Liver (tissue), 9 donors: ENCODE measurements around the gene PRRT3. TPM values are rescaled to one million over a fixed set of nuclear protein-coding genes. Genes with fewer than 3 reads are reported as not detected.

ENCODE experiments used
- DNase-seq: peaks from one replicate; pipeline ENCODE4 v3.0.0-alpha.2; 2017; ENCODE audit warnings: low spot score
- H3K27ac ChIP-seq, 2 donors: one replicate each; pipeline ENCODE4 v1.7.0; 2013; ENCODE audit warnings: inconsistent platforms in 2 of 2, low read length in 2 of 2, control low read depth in 1 of 2, low read depth in 1 of 2, mild to moderate bottlenecking in 1 of 2
- H3K27me3 ChIP-seq, 4 donors: one replicate each; pipeline versions ENCODE4 v1.6.1 to v1.7.0; 2013; ENCODE audit warnings: low read length in 3 of 4, inconsistent platforms in 1 of 4, mild to moderate bottlenecking in 1 of 4, moderate library complexity in 1 of 4; ENCODE audit not compliant: control insufficient read depth in 4 of 4, insufficient read depth in 4 of 4
- H3K36me3 ChIP-seq, 4 donors: one replicate each; pipeline versions ENCODE4 v1.6.1 to v1.7.0; 2013; ENCODE audit warnings: low read length in 3 of 4, mild to moderate bottlenecking in 3 of 4, low read depth in 1 of 4, moderate library complexity in 1 of 4; ENCODE audit not compliant: control insufficient read depth in 4 of 4, insufficient read depth in 3 of 4
- H3K4me1 ChIP-seq, 4 donors: one replicate each; pipeline versions ENCODE4 v1.6.1 to v1.7.0; 2013; ENCODE audit warnings: low read length in 3 of 4, mild to moderate bottlenecking in 3 of 4, moderate library complexity in 1 of 4; ENCODE audit not compliant: control insufficient read depth in 4 of 4, insufficient read depth in 4 of 4
- H3K4me3 ChIP-seq, 3 donors: one replicate each; pipeline versions ENCODE4 v1.6.1 to v1.7.0; 2013; ENCODE audit warnings: low read length in 3 of 3, control low read depth in 1 of 3, low read depth in 1 of 3, mild to moderate bottlenecking in 1 of 3
- H3K9ac ChIP-seq, 2 donors: one replicate each; pipeline ENCODE4 v1.7.0; 2013; ENCODE audit warnings: low read length in 2 of 2, mild to moderate bottlenecking in 2 of 2, moderate library complexity in 2 of 2, control low read depth in 1 of 2, low read depth in 1 of 2
- H3K9me3 ChIP-seq, 4 donors: one replicate each; pipeline versions ENCODE4 v1.6.1 to v1.7.0; 2013; ENCODE audit warnings: low read length in 3 of 4; ENCODE audit not compliant: control insufficient read depth in 4 of 4
- ATF3 ChIP-seq: IDR thresholded peaks from 2 replicates; pipeline ENCODE4 v1.6.1; 2016; ENCODE audit warnings: antibody characterized with exemption
- CTCF ChIP-seq: fragments of 150-350 bp; IDR thresholded peaks from 2 replicates; pipeline ENCODE4 v1.5.1; 2017; ENCODE audit warnings: improper control_type of control experiment, low read depth, low read length; ENCODE audit not compliant: missing input control
- EGR1 ChIP-seq, 2 donors: IDR thresholded peaks; 2 replicates each; pipeline ENCODE4 v1.6.1; 2016 to 2018; ENCODE audit warnings: antibody characterized with exemption in 2 of 2, low read depth in 2 of 2
- FOXA1 ChIP-seq: IDR thresholded peaks from 2 replicates; pipeline ENCODE4 v1.6.1; 2016; ENCODE audit warnings: antibody characterized with exemption
- FOXA2 ChIP-seq: IDR thresholded peaks from 2 replicates; pipeline ENCODE4 v1.6.1; 2016; ENCODE audit warnings: antibody characterized with exemption
- GABPA ChIP-seq, 2 donors: IDR thresholded peaks in 1 of 2; conservative IDR thresholded peaks in 1 of 2; 2 replicates each; pipeline ENCODE4 v1.6.1; 2016; ENCODE audit warnings: antibody characterized with exemption in 2 of 2, mild to moderate bottlenecking in 1 of 2, moderate library complexity in 1 of 2
- HNF4A ChIP-seq, 2 donors: conservative IDR thresholded peaks; 2 replicates each; pipeline ENCODE4 v1.6.1; 2016; ENCODE audit warnings: antibody characterized with exemption in 2 of 2, mild to moderate bottlenecking in 2 of 2
- HNF4G ChIP-seq: IDR thresholded peaks from 2 replicates; pipeline ENCODE4 v1.6.1; 2016; ENCODE audit warnings: antibody characterized with exemption
- JUND ChIP-seq, 2 donors: IDR thresholded peaks; 2 replicates each; pipeline ENCODE4 v1.6.1; 2016; ENCODE audit warnings: antibody characterized with exemption in 2 of 2
- RAD21 ChIP-seq, 2 donors: IDR thresholded peaks; 2 replicates each; pipeline ENCODE4 v1.6.1; 2016; ENCODE audit warnings: antibody characterized with exemption in 2 of 2, mild to moderate bottlenecking in 2 of 2
- RXRA ChIP-seq, 2 donors: IDR thresholded peaks; 2 replicates each; pipeline ENCODE4 v1.6.1; 2017 to 2018; ENCODE audit warnings: antibody characterized with exemption in 2 of 2, mild to moderate bottlenecking in 1 of 2
- SP1 ChIP-seq: IDR thresholded peaks from 2 replicates; pipeline ENCODE4 v1.6.1; 2018; ENCODE audit warnings: antibody characterized with exemption, mild to moderate bottlenecking
- TAF1 ChIP-seq: conservative IDR thresholded peaks from 2 replicates; pipeline ENCODE4 v1.6.1; 2016; ENCODE audit warnings: antibody characterized with exemption, mild to moderate bottlenecking
- YY1 ChIP-seq: IDR thresholded peaks from 2 replicates; pipeline ENCODE4 v1.6.1; 2016; ENCODE audit warnings: antibody characterized with exemption, mild to moderate bottlenecking
- WGBS: extraction: QIAGEN DNeasy Blood & Tissue Kit; methylation state at CpG from one replicate; pipeline ENCODE4 v1.1.7; 2013; 5-methylcytosine and 5-hydroxymethylcytosine counted together
- polyA plus RNA-seq, 2 donors: library from polyadenylated mRNA; stranded (reverse) in 1 of 2; unstranded in 1 of 2; fragments of 200-250 nt in 1 of 2; fragments of >200 nt in 1 of 2; fragmentation: Nextera tagmentation in 1 of 2; extraction: Ambion mirVana in 1 of 2; gene quantifications; one replicate each; pipeline versions ENCODE4 v1.2.1 to v1.2.3, GENCODE V29; 2013 to 2015
- total RNA-seq, 2 donors: library from RNA; depleted of rRNA; stranded (reverse); fragments of >200 nt; gene quantifications; one replicate each; pipeline ENCODE4 v1.2.3, GENCODE V29; 2014
- TF ChIP-seq, protein P1 (sequence below): IDR thresholded peaks from 2 replicates; pipeline ENCODE4 v1.6.1; 2016; ENCODE audit warnings: antibody characterized with exemption, mild to moderate bottlenecking
- TF ChIP-seq, protein P2 (sequence below): IDR thresholded peaks from 2 replicates; pipeline ENCODE4 v1.6.1; 2016; ENCODE audit warnings: antibody characterized with exemption
- TF ChIP-seq, protein P3 (sequence below): IDR thresholded peaks from 2 replicates; pipeline ENCODE4 v1.6.1; 2016; ENCODE audit warnings: antibody characterized with exemption
- donor health status: healthy.
- donor health status: healthy.
- donor health status: healthy.
- donor health status: healthy.
- donor health status: healthy.

PRRT3 gene
- total and polyA plus RNA-seq, 4 donors: 0.14 to 0.79 (median 0.24) TPM

- Histone ChIP-seq H3K4me3 (no peak overlapping the region), H3K36me3 (no peaks in the 10 kb centered on the region), H3K27ac (no peak overlapping the region), H3K9ac (no peak overlapping the region), H3K27me3 (no peaks in the 10 kb centered on the region), H3K9me3 (no peaks in the 10 kb centered on the region), H3K4me1 (peaks cover 12 to 41% (median 37%) of the 10 kb centered on the region in 4 donors)
- 91% methylated on average over 4 of the region's 4 CpGs for WGBS
- DNase-seq: no peak
- no peak for TF ChIP-seq SP1
- TF ChIP-seq CTCF: no peak
- TF ChIP-seq, protein P1, sequence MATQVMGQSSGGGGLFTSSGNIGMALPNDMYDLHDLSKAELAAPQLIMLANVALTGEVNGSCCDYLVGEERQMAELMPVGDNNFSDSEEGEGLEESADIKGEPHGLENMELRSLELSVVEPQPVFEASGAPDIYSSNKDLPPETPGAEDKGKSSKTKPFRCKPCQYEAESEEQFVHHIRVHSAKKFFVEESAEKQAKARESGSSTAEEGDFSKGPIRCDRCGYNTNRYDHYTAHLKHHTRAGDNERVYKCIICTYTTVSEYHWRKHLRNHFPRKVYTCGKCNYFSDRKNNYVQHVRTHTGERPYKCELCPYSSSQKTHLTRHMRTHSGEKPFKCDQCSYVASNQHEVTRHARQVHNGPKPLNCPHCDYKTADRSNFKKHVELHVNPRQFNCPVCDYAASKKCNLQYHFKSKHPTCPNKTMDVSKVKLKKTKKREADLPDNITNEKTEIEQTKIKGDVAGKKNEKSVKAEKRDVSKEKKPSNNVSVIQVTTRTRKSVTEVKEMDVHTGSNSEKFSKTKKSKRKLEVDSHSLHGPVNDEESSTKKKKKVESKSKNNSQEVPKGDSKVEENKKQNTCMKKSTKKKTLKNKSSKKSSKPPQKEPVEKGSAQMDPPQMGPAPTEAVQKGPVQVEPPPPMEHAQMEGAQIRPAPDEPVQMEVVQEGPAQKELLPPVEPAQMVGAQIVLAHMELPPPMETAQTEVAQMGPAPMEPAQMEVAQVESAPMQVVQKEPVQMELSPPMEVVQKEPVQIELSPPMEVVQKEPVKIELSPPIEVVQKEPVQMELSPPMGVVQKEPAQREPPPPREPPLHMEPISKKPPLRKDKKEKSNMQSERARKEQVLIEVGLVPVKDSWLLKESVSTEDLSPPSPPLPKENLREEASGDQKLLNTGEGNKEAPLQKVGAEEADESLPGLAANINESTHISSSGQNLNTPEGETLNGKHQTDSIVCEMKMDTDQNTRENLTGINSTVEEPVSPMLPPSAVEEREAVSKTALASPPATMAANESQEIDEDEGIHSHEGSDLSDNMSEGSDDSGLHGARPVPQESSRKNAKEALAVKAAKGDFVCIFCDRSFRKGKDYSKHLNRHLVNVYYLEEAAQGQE: no peak
- TF ChIP-seq, protein P2, sequence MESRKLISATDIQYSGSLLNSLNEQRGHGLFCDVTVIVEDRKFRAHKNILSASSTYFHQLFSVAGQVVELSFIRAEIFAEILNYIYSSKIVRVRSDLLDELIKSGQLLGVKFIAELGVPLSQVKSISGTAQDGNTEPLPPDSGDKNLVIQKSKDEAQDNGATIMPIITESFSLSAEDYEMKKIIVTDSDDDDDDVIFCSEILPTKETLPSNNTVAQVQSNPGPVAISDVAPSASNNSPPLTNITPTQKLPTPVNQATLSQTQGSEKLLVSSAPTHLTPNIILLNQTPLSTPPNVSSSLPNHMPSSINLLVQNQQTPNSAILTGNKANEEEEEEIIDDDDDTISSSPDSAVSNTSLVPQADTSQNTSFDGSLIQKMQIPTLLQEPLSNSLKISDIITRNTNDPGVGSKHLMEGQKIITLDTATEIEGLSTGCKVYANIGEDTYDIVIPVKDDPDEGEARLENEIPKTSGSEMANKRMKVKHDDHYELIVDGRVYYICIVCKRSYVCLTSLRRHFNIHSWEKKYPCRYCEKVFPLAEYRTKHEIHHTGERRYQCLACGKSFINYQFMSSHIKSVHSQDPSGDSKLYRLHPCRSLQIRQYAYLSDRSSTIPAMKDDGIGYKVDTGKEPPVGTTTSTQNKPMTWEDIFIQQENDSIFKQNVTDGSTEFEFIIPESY: no peak
- no peak for TF ChIP-seq ATF3
- TF ChIP-seq FOXA2: no peak
- TF ChIP-seq RAD21 (IDR thresholded peaks at IDR 0.05): no peak
- no peak for TF ChIP-seq JUND (IDR thresholded peaks at IDR 0.05)
- no peak for TF ChIP-seq EGR1 (IDR thresholded peaks at IDR 0.05; ENCODE audit: low read depth in 2 of 2)
- no peak for TF ChIP-seq HNF4G
- no peak for TF ChIP-seq HNF4A (conservative IDR thresholded peaks at IDR 0.05)
- TF ChIP-seq RXRA (IDR thresholded peaks at IDR 0.05): no peak
- TF ChIP-seq, protein P3, sequence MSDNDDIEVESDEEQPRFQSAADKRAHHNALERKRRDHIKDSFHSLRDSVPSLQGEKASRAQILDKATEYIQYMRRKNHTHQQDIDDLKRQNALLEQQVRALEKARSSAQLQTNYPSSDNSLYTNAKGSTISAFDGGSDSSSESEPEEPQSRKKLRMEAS: no peak
- no peak for TF ChIP-seq FOXA1
- no peak for TF ChIP-seq GABPA (IDR thresholded peaks at IDR 0.05 in 1 of 2, conservative IDR thresholded peaks at IDR 0.05 in 1 of 2)
Observed at GRCh38 chr3:9903904-9904303, 48.3 kb downstream of the PRRT3 start.

DNA sequence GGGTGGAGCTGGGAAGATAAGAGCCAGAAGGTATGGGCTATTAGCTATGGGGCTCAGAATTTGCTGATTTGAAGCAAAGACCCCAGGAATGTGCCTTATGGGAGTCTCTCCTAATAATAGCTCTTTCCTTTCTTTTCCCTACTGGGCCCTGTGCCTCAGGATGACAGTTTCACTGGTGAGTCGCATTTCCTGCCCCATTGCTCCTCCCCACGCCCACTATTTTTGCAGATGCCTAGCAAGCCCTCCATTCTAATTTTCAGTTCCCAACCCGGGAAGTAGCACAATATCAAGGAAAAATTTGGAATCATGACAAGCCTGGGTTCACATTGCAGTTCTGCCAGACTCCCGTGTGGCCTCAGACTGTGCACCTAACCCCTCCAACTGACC, 49.0 kb downstream of the PRRT3 start:
- Histone ChIP-seq H3K9ac (no peak overlapping the region), H3K4me3 (no peak overlapping the region), H3K27me3 (no peaks in the 10 kb centered on the region), H3K9me3 (no peaks in the 10 kb centered on the region), H3K4me1 (peaks cover 13 to 41% (median 37%) of the 10 kb centered on the region in 4 donors), H3K27ac (peak overlapping the region; percentile 9 to 26), H3K36me3 (no peaks in the 10 kb centered on the region)
- no peak for DNase-seq
- WGBS: 34% methylated on average over 4 of the region's 4 CpGs
- TF ChIP-seq EGR1 (IDR thresholded peaks at IDR 0.05; ENCODE audit: low read depth in 2 of 2) (no peak), FOXA2 (no peak), RXRA (IDR thresholded peaks at IDR 0.05) (no peak), GABPA (IDR thresholded peaks at IDR 0.05 in 1 of 2, conservative IDR thresholded peaks at IDR 0.05 in 1 of 2) (no peak), SP1 (no peak), RAD21 (IDR thresholded peaks at IDR 0.05) (no peak), YY1 (no peak), ATF3 (no peak), TAF1 (no peak)
- TF ChIP-seq, protein P3: no peak
- TF ChIP-seq, protein P1: no peak
